Cerebellar nuclear complex (tissue), 1 donor: ENCODE results near the gene STIM1.

Experiments used
- DNase-seq, 2 experiments: peaks; one replicate each; lab custom pipeline; 2025; lab: John Stamatoyannopoulos, UW

The STIM1 gene

DNA sequence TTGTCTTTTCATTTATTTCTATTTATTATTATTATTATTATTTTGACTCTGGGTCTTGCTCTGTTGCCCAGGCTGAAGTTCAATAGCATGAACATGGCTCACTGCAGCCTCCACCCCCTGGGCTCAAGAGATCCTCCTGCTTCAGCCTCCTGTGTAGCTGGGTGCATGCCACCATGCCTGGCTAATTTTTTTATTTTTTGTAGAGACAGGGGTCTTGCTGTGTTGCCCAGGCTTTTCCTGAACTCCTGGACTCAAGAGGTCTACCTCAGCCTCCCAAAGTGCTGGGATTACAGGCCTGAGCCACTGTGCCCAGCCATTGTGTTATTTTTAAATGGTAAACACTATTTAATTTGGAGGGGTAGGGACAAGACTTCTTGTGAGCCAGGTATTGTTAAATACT is 215.9 kb downstream of the STIM1 start:
- no peak for DNase-seq

DNA sequence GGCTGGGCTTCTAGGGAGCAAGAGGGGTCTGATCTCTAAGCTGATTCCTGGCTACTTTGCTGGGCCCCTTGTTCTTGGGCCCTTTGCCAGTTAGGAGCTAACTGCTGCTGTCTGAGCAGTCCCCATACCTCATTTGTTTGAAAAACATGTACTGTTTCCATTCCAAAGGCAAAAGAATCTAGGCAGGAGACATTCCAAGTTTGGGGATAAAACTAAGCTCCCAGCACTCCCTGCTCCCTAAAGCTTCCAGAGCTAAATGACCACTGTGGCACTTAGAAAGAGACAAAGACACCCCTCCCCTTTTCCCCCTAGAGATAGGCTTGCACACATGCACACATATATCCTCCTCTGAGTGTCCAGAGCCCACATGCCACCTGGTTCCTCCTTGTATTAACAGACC is 216.4 kb downstream of the STIM1 start:
- DNase-seq = no peak

DNA sequence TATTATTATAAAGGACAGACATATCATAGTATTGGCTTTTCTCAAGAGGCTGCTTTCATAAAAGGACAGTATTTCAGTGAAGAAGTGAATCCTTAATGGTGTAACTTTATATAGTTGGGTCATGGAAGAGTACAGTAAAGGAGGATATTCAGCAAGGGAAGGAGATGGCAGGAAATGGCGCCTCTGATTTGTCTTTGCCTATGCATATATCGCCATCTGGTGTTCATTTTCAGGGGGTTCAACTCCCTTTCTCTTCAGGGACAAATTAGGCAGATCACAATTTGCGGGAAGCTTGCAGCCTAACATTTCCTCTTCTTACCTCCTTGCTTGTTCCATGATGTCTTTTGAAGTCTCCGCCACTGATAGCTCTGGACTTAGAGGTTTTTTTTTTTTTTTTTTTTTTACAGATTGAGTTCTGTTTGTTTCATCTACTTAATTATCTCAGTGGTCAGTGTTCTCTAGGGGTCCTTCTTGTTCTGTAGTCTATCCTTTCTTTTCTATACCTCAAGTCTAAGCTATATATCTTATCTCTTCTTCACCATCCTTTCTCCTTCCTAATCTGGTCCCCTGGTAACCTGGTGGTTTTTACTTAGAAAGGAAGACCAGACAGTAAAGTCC is 217.3 kb downstream of the STIM1 start:
- peak in 1 of 2 experiments; percentile 60 for DNase-seq

DNA sequence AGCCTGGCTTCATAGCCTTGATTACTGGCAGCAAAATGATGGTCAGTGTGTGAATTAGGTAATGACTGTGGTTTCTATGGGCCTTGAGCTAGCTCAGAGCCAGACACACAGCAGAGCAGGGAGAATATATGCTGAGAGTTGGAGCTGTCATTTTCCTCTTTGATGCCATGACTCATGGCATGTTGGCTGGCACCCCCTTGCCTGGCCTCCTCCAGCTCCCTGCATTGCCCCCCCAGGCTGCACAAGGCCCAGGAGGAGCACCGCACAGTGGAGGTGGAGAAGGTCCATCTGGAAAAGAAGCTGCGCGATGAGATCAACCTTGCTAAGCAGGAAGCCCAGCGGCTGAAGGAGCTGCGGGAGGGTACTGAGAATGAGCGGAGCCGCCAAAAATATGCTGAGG is 218.8 kb downstream of the STIM1 start:
- DNase-seq = no peak

DNA sequence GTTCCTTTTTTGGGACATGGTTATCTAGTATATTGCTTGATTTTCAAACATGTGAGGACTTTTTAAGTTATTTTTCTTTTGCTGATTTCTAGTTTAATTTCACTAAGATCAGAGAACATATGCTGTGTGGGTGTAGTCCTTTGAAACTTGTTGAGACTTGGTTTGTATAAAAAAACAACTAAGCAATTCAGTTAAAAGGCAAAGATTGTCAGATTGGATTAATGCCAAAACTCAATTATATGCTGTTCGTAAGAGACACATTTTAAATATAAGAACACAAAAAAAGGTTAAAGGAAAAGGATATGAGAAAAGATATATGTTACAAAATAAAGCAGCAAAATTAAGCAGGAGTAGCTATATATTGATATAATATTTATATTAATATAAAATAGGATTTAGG is 221.3 kb downstream of the STIM1 start:
- DNase-seq = no peak

DNA sequence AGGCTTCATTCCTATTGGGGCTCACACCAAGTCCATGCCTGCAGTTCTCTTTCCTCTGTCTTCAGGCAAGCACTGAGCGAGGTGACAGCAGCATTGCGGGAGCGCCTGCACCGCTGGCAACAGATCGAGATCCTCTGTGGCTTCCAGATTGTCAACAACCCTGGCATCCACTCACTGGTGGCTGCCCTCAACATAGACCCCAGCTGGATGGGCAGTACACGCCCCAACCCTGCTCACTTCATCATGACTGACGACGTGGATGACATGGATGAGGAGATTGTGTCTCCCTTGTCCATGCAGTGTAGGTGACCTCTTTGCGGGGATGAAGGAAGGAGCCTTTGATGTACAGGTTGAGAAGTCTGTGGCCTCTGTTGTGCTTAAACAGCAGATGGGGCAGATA is 227.7 kb downstream of the STIM1 start:
- no peak for DNase-seq

DNA sequence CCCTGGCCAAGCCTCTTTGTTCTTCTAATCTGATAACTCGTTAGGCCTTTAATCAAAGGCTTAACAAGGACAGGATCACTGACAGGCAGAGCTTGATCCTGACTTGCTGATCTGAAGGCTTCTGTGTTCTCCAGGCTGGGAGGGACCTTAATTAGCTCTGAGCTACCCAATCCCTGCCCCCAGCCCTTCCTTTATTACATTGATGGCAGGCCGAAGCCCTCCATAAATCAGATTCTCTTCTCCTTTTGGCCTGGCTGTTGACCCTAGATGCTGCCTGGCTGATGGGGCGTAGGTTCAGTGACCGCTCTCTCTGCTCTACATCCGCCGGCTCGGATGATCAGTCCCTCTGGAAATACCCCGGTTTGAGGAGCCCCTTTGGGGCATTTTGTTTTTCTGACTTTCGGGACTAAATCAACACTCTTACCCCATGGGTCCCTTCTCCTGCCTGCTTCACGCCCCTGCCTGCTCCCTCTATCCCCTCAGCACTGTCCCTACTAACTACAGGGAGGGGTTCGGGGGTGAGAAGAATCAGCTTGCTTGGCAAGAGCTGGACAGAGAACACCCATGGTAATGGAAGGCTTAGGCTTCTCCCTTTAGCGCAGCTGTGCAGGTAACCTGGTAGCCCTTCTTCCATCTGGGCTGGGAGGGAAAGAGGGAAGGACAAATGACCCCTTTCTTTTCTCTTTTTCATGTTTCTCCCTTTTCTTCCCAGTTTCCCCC is 229.1 kb downstream of the STIM1 start:
- no peak for DNase-seq

DNA sequence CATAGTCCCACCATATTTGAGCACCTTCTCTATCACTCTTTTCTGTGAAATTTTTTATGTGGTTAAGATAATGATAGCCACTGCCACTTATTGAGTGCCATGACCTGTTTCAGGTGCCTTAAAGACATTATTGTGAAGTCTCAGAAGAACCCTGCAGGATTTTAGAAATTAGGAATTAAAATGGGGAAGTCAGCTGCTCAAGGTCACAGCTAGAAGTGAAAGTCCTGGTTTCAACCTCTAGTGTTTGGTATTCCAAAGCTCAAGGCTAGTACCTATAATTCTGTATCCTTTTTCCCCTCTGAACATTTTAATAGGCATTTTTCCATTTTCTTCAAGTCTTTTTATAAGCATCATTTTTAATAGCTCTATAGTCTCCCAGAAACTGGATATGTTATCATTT is 230.1 kb downstream of the STIM1 start:
- no peak for DNase-seq

DNA sequence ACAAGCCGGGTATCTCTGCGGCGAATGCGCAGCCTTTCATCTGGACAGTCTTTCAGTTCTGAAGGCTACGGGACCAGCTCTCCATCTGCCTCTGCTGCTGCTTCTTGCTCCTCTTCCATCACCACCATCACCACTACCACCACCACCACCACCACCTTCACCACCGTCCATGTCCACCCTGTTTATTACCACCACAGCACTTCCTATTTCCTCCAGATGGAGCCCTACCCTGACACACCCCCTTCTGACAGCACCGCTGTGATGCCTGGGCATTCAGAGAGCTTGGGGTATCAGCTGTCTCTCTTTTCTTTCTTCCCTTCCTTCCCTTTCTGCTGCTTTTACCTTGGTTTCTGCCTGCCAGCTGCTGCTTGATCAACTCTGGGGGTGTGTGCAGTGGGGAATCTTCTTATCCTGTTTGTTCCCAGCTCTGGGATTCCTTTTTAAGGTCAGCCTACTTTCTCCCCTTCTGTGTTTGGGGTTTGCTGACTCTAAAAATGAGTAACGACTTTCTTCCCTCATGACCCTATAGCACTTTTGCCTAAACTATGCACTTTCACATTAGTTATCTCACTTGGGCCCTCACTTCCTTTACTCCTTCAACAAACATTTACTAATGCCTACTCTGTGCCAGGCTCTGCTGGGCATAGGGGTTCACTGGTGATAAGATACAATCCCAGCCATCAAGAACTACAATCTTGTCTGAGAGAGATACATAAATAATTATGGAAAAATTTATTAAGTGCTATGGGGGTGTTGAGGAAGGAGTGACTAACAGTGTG is 231.3 kb downstream of the STIM1 start:
- no peak for DNase-seq

DNA sequence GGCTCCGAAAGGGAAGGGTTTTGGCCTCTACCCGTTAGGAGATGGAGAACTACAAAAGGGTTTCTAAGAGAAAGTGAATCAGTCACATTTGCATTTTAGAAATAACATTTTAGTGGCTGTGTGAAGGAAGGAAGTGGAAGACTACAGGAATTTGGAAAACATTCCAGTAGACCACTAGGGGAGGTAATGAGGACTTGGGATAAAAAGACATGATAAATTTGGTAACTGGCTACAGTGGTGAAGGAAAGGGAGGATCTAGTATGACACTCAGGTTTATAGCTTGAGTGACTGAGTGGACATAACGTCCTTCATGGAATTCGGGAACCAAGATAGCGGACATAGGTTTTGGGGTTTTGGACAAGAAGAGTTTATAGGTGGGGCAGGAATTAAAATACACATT is 232.1 kb downstream of the STIM1 start:
- DNase-seq = no peak

DNA sequence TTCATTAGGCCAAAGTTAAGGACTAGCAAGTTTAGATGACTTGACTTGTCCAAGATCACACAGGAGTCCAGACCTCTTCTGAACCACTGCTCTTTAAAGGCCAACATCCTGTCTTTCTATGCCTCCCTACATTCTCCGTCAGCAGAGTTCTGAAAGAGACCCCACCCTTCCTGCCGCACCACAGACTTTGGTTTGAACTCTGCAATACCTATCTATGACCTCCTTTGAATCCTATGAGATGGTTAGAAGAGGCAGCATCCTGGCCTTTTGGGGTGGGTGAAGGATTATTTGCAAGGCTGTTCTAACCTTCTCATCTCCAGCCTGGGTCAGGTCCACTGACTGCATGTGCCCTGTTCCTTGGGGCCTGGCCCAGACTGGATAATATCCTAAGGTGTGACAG is 234.8 kb downstream of the STIM1 start:
- DNase-seq = no peak

DNA sequence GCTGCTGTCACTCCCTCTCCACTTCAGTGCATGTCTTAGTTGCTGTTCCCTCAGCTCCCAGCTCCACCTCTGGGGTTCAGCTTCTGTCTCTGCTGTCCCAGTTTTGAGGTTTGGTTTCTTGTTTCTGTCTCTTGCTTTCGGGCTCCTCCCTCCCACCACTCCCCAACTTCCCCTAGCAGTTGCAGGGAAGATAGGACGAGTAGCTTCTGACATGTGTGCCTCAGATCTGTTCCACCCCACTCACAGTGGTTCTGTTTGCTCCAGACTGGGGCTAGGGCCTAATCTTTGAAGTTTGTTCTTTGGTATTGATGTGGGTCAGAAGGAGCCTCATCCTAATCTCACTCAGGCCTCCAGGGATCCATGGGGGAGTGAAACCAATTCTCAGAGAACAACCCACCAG is 236.6 kb downstream of the STIM1 start:
- no peak for DNase-seq

DNA sequence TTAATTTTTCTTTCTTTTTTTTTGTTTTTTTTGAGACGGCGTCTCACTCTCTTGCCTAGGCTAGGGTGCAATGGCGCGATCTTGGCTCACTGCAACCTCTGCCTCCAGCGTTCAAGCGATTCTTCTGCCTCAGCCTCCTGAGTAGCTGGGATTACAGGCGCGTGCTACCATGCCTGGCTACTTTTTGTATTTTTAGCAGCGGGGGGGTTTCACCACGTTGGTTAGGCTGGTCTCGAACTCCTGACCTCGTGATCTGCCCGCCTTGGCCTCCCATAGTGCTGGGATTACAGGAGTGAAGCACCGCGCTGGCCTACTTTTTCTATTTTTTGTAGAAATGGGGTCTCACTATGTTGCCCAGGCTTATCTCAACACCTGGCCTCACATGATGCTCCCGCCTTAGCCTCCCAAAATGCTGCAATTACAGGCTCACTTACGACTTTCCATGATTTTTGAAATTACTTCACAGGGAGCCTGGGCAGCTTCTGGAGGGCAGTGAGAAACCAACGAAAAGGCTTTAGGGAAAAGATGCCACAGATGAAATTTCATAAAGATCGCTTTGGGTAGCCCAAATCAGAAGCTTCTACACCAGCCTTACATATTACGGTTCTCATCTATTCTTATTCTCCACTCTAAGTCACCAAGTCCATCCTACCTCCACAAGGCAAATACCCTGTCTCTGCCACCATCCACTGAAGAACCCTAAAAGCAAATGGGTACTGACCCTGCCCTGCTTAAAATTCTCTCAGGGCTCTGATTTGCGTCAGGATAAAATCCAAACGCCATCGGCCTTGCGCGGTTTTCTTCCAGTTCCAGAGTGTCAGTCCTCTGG is 238.3 kb downstream of the STIM1 start:
- no peak for DNase-seq

DNA sequence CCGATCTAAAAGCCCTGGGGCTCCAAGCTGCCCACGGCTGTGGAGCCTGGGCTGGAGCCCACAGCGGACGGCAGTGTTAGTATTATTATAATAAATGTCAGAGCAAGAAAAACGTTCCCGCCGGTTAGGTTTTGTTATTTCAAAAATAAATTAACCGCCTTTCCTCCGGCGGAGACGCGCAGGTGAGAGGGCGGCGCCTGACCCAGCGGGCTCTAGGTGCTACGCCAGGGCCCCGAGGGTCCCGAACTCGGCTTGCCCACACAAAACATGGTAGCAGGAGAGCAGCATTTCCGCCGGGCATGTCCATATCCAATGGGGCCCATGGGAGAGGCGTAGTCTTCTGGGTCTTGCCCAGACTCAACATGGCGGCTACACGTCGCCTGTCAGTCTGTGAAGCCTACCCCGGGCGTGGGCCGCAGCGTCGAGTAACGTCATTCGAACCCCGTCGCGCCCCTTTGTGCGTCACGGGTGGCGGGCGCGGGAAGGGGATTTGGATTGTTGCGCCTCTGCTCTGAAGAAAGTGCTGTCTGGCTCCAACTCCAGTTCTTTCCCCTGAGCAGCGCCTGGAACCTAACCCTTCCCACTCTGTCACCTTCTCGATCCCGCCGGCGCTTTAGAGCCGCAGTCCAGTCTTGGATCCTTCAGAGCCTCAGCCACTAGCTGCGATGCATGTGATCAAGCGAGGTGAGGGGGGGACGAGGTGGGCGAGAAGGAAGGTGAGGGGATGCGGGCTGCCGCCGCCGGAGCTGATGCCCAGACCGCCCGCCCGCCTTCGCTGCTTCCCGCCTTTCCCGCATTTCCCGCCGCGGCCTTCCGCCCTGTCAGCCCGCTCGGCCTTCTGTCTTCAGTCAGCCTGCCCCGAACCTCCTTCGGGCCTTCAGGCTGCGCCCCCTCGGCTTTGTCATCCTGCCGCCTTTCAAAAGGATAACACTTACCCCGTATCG is 239.2 kb downstream of the STIM1 start, which contains the start of gene RRM1:
RRM1 (plus strand) TSS at position 452 of the 944 bp plus-strand sequence; CDS start at position 666, 214 bp downstream.
- DNase-seq = peak; percentile 87 to 90

DNA sequence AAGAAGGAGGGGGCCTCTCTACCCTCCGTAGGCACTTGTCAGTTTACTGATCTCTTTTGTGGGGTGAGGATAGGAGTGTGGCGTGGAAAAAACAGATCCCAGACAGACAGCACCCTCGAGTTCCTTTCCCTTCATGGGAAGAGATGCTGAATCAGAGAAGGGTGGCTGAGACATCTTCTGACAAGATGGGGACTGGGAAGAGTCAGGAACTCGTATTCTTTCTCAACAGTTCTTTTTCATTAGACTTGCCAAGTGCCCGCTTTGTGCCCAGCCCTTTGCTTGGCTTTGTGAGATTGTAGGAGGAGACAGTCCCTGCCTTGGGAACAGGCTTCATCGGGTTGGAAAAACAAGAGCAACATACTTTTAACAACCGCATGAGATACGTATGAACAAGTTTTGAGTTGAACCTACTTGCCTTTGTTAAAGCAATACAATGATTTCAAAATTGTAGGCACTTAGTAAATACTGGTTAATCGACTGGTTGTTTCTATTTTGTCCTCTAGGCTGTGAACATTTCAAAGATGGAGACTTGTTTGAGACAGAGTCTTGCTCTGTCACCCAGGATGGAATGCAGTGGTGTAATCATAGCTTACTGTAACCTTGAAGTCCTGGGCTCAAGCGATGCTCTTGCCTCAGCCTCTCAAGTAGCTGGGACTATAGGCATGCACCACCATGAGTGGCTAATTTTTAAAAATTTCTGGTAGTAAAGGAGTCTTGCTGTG is 240.2 kb downstream of the STIM1 start:
- no peak for DNase-seq

DNA sequence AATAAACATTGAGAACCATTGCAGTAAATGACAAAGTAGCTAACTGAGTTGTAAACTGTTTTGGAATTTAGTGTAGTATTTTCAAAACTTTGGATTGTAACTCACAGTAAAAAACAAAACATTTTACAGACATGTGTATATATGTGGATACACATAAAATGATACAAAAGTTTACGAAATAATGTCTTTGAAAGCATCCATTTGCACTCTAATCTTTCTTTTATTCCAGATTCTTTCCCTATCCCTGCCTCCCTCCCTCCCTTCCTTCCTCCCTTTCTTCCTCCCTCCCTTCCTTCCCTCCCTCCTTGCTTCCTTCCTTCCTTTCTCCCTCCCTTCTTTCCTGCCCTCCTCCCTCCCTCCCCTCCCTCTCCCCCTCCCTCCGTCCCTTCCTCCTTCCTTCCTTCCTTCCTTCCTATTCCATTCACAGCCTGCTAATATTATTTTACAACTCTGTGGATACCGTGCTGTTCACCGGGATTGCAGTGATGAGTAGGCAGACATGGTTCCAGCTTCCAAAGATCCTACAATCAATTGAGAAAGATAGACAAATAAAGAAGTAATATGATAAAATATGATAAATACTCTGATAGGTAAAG is 242.7 kb downstream of the STIM1 start:
- DNase-seq = no peak

DNA sequence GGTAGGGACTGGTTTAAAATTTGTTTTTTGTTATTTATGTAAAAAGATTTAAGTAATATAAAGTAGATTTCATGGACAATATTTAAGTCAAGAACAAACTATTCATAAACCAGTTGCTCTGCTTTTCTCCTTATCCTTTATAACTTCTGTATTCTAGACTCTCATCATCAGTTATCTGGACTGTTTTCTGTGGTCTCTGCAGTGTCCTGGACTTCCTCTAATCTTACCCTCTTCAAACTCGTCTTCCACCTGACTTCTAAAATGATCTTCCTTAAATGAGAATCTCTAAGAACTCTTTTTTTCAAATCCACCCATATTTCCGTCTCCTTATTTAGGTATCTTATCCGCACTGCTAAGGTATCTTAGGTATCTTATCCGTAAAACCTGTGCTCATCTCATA is 247.2 kb downstream of the STIM1 start:
- no peak for DNase-seq

DNA sequence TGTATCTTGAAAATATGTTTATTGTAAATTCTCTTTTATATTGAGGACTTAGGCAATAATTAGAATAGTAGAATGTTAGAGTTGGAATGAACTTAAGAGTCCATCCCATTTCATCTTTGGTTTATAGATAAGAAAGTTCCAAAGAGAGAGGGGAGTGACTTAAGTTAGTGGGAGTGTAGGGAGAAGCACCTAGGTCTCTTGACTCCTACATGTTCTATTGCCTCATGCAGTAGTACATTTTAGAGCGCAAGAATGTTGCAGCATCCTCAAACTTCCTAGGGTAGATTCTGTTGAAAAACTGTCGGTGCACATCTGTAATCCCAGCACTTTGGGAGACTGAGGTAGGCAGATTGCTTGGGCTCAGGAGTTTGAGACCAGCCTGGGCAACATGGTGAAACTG is 247.8 kb downstream of the STIM1 start:
- DNase-seq = no peak

DNA sequence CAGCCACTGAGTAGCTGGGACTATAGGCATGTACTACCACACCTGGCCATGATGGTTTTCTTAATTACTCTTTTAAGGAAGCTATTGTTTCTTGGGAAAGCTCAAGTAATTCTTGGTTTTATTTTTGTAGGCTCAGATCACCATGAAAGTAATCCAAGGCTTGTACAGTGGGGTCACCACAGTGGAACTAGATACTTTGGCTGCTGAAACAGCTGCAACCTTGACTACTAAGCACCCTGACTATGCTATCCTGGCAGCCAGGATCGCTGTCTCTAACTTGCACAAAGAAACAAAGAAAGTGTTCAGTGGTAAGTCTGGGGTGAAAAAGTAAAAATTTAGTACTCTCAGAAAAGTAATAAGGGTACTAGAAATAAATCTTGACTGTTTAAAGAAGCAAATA is 250.5 kb downstream of the STIM1 start:
- DNase-seq = no peak

DNA sequence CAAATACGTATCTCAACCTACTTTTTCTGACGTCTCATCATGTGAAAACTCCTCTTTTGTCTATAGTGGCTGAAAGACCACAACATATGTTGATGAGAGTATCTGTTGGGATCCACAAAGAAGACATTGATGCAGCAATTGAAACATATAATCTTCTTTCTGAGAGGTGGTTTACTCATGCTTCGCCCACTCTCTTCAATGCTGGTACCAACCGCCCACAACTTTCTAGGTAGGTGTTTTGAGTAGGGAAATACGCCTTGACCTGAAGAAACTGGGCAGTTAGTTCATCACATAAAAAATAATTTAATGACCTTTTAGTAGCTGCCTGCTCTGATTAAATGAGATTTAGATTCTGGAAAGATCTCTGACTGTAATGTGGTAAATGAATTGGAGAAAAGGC is 256.4 kb downstream of the STIM1 start:
- no peak for DNase-seq
